Vagina (tissue), 2 donors: ENCODE data around the gene KLHL29. TPM values are rescaled to one million over a fixed set of nuclear protein-coding genes. Genes with fewer than 3 reads are reported as not detected.

Experiments used
- DNase-seq, 2 donors: peaks; one replicate each; pipeline ENCODE4 v3.0.0-alpha.2; 2017; ENCODE audit errors: extremely low spot score in 2 of 2
- H3K27ac ChIP-seq: fragments of 200-600 bp; sonication (generic); one replicate; pipeline ENCODE4 v1.5.1; 2019
- H3K27me3 ChIP-seq: fragments of 200-600 bp; sonication (generic); one replicate; pipeline ENCODE4 v1.5.1; 2019
- H3K36me3 ChIP-seq, 2 donors: fragments of 200-600 bp; sonication (generic); one replicate each; pipeline ENCODE4 v1.5.1; 2017 to 2019
- H3K4me1 ChIP-seq: fragments of 200-600 bp; sonication (generic); one replicate; pipeline ENCODE4 v1.5.1; 2019
- H3K4me3 ChIP-seq, 2 donors: fragments of 200-600 bp; sonication (generic); 1 replicate in 1 of 2; 2 replicates in 1 of 2; pipeline ENCODE4 v1.5.1; 2016 to 2019
- H3K9me3 ChIP-seq: fragments of 200-600 bp; sonication (generic); one replicate; pipeline ENCODE4 v1.5.1; 2019
- CTCF ChIP-seq, 3 experiments: fragments of 450-650 bp in 2 of 3; fragments of 200-600 bp in 1 of 3; sonication (generic) in 1 of 3; IDR thresholded peaks; one replicate each; pipeline ENCODE4 v1.5.1; 2017 to 2019; ENCODE audit warnings: antibody characterized with exemption in 3 of 3, mild to moderate bottlenecking in 2 of 3, moderate library complexity in 2 of 3
- POLR2A ChIP-seq, 2 donors: fragments of 450-650 bp; IDR thresholded peaks; one replicate each; pipeline ENCODE4 v1.6.1; 2017; ENCODE audit warnings: antibody characterized with exemption in 2 of 2, mild to moderate bottlenecking in 2 of 2, moderate library complexity in 2 of 2
- POLR2AphosphoS5 ChIP-seq, 2 donors: sonication (generic); formaldehyde crosslinking; IDR thresholded peaks; one replicate each; pipeline ENCODE4 v1.9.0; 2017; ENCODE audit warnings: antibody characterized with exemption in 2 of 2, mild to moderate bottlenecking in 2 of 2, low read depth in 1 of 2; ENCODE audit not compliant: insufficient read depth in 1 of 2
- intact Hi-C: fragments of 100-400 bp; cut with DNase I; formaldehyde crosslinking; loops from one replicate; pipeline ENCODE4 v1.15.1; 2023
- total RNA-seq: library from RNA; depleted of rRNA; stranded (reverse); fragments of >200 nt; gene quantifications from one replicate; pipeline ENCODE4 v1.2.3, GENCODE V29; 2016

The KLHL29 gene
- total RNA-seq, 1 donor from 2014 or later, result 19.4 TPM

GRCh38 chr2:23697256-23698075, 312.5 kb downstream of the KLHL29 start:
- Histone ChIP-seq H3K27me3 (no peaks in the 10 kb centered on the region), H3K4me3 (no peak overlapping the region), H3K36me3 (peaks cover 0 to 20% of the 10 kb centered on the region in 2 donors), H3K4me1 (peaks cover 6% of the 10 kb centered on the region), H3K9me3 (no peaks in the 10 kb centered on the region), H3K27ac (no peak overlapping the region)
- no peak for DNase-seq
- intact Hi-C loops, result no loop called here
- TF ChIP-seq POLR2AphosphoS5 (IDR thresholded peaks at IDR 0.05; ENCODE audit: insufficient read depth in 1 of 2, low read depth in 1 of 2) (no peak), POLR2A (IDR thresholded peaks at IDR 0.05) (no peak), CTCF (IDR thresholded peaks at IDR 0.05) (no peak)

- no peak for DNase-seq
- Histone ChIP-seq H3K27ac (no peak overlapping the region), H3K4me1 (peaks cover 6% of the 10 kb centered on the region), H3K36me3 (peaks cover 0 to 20% of the 10 kb centered on the region in 2 donors), H3K27me3 (no peaks in the 10 kb centered on the region), H3K9me3 (no peaks in the 10 kb centered on the region), H3K4me3 (no peak overlapping the region)
- no peak for TF ChIP-seq POLR2A (IDR thresholded peaks at IDR 0.05)
- no peak for TF ChIP-seq POLR2AphosphoS5 (IDR thresholded peaks at IDR 0.05; ENCODE audit: insufficient read depth in 1 of 2, low read depth in 1 of 2)
- TF ChIP-seq CTCF (IDR thresholded peaks at IDR 0.05), result no peak
- intact Hi-C loops, result no loop called here
Measured at GRCh38 chr2:23698116-23698693, 313.2 kb downstream of the KLHL29 start.

- H3K27me3 ChIP-seq, result no peaks in the 10 kb centered on the region
- no peak overlapping the region for H3K27ac ChIP-seq
- H3K4me3 ChIP-seq, result no peak overlapping the region
- intact Hi-C loops, result no loop called here
- H3K4me1 ChIP-seq, result peaks cover 6% of the 10 kb centered on the region
- H3K9me3 ChIP-seq, result no peaks in the 10 kb centered on the region
- no peak for DNase-seq
- peaks cover 0 to 20% of the 10 kb centered on the region in 2 donors for H3K36me3 ChIP-seq
- TF ChIP-seq POLR2A (IDR thresholded peaks at IDR 0.05) (no peak), POLR2AphosphoS5 (IDR thresholded peaks at IDR 0.05; ENCODE audit: insufficient read depth in 1 of 2, low read depth in 1 of 2) (no peak)
Measured at GRCh38 chr2:23698721-23699579, 314.0 kb downstream of the KLHL29 start.

GRCh38 chr2:23699580-23699925, 314.6 kb downstream of the KLHL29 start:
- intact Hi-C loops, result no loop called here
- Histone ChIP-seq H3K36me3 (peaks cover 0 to 20% of the 10 kb centered on the region in 2 donors), H3K27ac (no peak overlapping the region)

More at GRCh38 chr2:23699580-23699925, 314.6 kb downstream of the KLHL29 start:
- peaks cover 6% of the 10 kb centered on the region for H3K4me1 ChIP-seq
- no peaks in the 10 kb centered on the region for H3K9me3 ChIP-seq
- DNase-seq, result no peak
- no peak for TF ChIP-seq POLR2A (IDR thresholded peaks at IDR 0.05)
- no peak for TF ChIP-seq CTCF (IDR thresholded peaks at IDR 0.05)
- TF ChIP-seq POLR2AphosphoS5 (IDR thresholded peaks at IDR 0.05; ENCODE audit: insufficient read depth in 1 of 2, low read depth in 1 of 2), result no peak
- no peak overlapping the region for H3K4me3 ChIP-seq
- no peaks in the 10 kb centered on the region for H3K27me3 ChIP-seq
